NCI-H2171 treated with DMSO at 0.1 percent for 48 hours (cell line): ENCODE data around the gene HMCN2.
A peak's percentile ranks its signal among the peaks of the same experiment; 100 is the strongest.

Source experiments
- DNase-seq: peaks from one replicate; lab custom pipeline; 2025; lab: John Stamatoyannopoulos, UW

The HMCN2 gene

GRCh38 chr9:130308081-130308571 lies 42.6 kb downstream of the HMCN2 start:
- no peak for DNase-seq

GRCh38 chr9:130309689-130310455 lies 44.3 kb downstream of the HMCN2 start:
- DNase-seq = no peak

- no peak for DNase-seq
Measured at GRCh38 chr9:130310456-130310855, 44.9 kb downstream of the HMCN2 start.

- no peak for DNase-seq
Measured at GRCh38 chr9:130311003-130311402, 45.4 kb downstream of the HMCN2 start.

- peak; percentile 42 for DNase-seq
Measured at GRCh38 chr9:130311408-130312140, 46.0 kb downstream of the HMCN2 start.

GRCh38 chr9:130313103-130313858 lies 47.7 kb downstream of the HMCN2 start:
- DNase-seq = no peak

GRCh38 chr9:130315446-130316226 lies 50.1 kb downstream of the HMCN2 start:
- DNase-seq = no peak

- DNase-seq = no peak
Measured at GRCh38 chr9:130316430-130316829, 50.9 kb downstream of the HMCN2 start.

- no peak for DNase-seq
Measured at GRCh38 chr9:130319300-130319699, 53.7 kb downstream of the HMCN2 start.

GRCh38 chr9:130319944-130320712 lies 54.6 kb downstream of the HMCN2 start:
- DNase-seq = no peak

GRCh38 chr9:130320723-130321481 lies 55.3 kb downstream of the HMCN2 start:
- DNase-seq = no peak

GRCh38 chr9:130321539-130321938 lies 56.0 kb downstream of the HMCN2 start:
- DNase-seq = peak; percentile 36

GRCh38 chr9:130323051-130323745 lies 57.6 kb downstream of the HMCN2 start:
- peak; percentile 47 for DNase-seq

GRCh38 chr9:130325921-130326320 lies 60.4 kb downstream of the HMCN2 start:
- no peak for DNase-seq

- no peak for DNase-seq
Measured at GRCh38 chr9:130327070-130327780, 61.7 kb downstream of the HMCN2 start.

GRCh38 chr9:130327781-130328348 lies 62.3 kb downstream of the HMCN2 start:
- DNase-seq = peak; percentile 88

- peak; percentile 88 for DNase-seq
Measured at GRCh38 chr9:130328349-130328801, 62.8 kb downstream of the HMCN2 start.

- no peak for DNase-seq
Measured at GRCh38 chr9:130329061-130329460, 63.5 kb downstream of the HMCN2 start.
